C4-2B (cell line): ENCODE results near the gene GPS1.

Experiments
- H3K27ac ChIP-seq: fragments of 450-650 bp; 2 replicates; pipeline ENCODE4 v1.5.1; 2017
- CTCF ChIP-seq: fragments of 450-650 bp; conservative IDR thresholded peaks from 2 replicates; pipeline ENCODE4 v1.5.1; 2017; ENCODE audit warnings: mild to moderate bottlenecking
- ZFX ChIP-seq: fragments of 450-650 bp; IDR thresholded peaks from 2 replicates; pipeline ENCODE4 v1.6.1; 2017

Gene GPS1

GRCh38 chr17:82050152-82050760 lies 1.4 kb upstream of the GPS1 start:
- H3K27ac ChIP-seq = peak overlapping the region; percentile 75; the same call in 1 of the 2 replicates
- TF ChIP-seq CTCF (no peak), ZFX (no peak)

- peak; percentile 44; the same call in 1 of the 2 replicates for TF ChIP-seq ZFX
- no peak for TF ChIP-seq CTCF
- peak overlapping the region; percentile 75 for H3K27ac ChIP-seq
These were observed 697 bp upstream of the GPS1 start for GRCh38 chr17:82050761-82051641.

- H3K27ac ChIP-seq = peak overlapping the region; percentile 75
- TF ChIP-seq CTCF = no peak
- TF ChIP-seq ZFX = no peak
These were observed 951 bp downstream of the GPS1 start for GRCh38 chr17:82052638-82053059.

GRCh38 chr17:82053130-82053529 lies 1.4 kb downstream of the GPS1 start:
- TF ChIP-seq ZFX (no peak), CTCF (no peak)
- peak overlapping the region; percentile 75 for H3K27ac ChIP-seq

- no peak overlapping the region for H3K27ac ChIP-seq
- TF ChIP-seq CTCF (no peak), ZFX (no peak)
These were observed 2.0 kb downstream of the GPS1 start for GRCh38 chr17:82053556-82054263.

GRCh38 chr17:82054351-82055022 lies 2.8 kb downstream of the GPS1 start:
- H3K27ac ChIP-seq = no peak overlapping the region
- TF ChIP-seq ZFX (no peak), CTCF (no peak)
